Choroid plexus epithelial cell (primary cell): ENCODE data around the gene GRIA1.
"Not testable (repeated sequence)": the region's sequence is repeated elsewhere in the genome, so short reads cannot be mapped to it uniquely, and the experiment has no call there.

Source experiments
- DNase-seq: peaks from one replicate; pipeline ENCODE4 v3.0.0-alpha.2; 2010; ENCODE audit warnings: low read depth
- H3K4me3 ChIP-seq: 2 replicates; pipeline ENCODE4 v1.5.1; 2011; ENCODE audit warnings: low read depth, mild to moderate bottlenecking, control low read depth, low read length, moderate library complexity
- TF ChIP-seq, protein P1 (sequence below): conservative IDR thresholded peaks from 2 replicates; pipeline ENCODE4 v1.5.1; 2011; ENCODE audit warnings: low read depth, mild to moderate bottlenecking, control low read depth, inconsistent platforms, low read length, moderate library complexity

Gene GRIA1

GRCh38 chr5:153829510-153830065, 339.1 kb downstream of the GRIA1 start:
- no peak overlapping the region for H3K4me3 ChIP-seq
- TF ChIP-seq, protein P1, sequence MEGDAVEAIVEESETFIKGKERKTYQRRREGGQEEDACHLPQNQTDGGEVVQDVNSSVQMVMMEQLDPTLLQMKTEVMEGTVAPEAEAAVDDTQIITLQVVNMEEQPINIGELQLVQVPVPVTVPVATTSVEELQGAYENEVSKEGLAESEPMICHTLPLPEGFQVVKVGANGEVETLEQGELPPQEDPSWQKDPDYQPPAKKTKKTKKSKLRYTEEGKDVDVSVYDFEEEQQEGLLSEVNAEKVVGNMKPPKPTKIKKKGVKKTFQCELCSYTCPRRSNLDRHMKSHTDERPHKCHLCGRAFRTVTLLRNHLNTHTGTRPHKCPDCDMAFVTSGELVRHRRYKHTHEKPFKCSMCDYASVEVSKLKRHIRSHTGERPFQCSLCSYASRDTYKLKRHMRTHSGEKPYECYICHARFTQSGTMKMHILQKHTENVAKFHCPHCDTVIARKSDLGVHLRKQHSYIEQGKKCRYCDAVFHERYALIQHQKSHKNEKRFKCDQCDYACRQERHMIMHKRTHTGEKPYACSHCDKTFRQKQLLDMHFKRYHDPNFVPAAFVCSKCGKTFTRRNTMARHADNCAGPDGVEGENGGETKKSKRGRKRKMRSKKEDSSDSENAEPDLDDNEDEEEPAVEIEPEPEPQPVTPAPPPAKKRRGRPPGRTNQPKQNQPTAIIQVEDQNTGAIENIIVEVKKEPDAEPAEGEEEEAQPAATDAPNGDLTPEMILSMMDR = no peak
- DNase-seq = no peak

DNA sequence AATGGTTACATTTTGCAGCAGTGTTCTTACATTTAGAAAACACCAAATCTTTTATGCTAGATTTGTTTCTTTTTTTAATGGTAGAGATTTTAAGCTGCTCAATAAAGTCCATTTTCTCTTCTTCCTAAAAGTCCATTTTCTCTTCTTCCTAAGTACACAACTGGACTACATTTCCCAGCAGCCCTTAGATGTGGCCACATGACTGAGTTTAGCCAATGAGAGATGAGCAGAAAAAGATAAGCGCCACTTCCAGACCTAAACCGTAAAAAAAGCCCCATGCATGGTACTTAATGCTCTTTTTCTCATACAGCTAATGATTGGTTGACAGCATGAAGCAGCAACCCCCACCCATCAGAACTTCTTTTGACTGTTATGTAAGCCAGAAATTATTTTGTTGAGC, 341.5 kb downstream of the GRIA1 start:
- peak; percentile 50 for DNase-seq
- TF ChIP-seq, protein P1 = no peak
- no peak overlapping the region for H3K4me3 ChIP-seq

DNA sequence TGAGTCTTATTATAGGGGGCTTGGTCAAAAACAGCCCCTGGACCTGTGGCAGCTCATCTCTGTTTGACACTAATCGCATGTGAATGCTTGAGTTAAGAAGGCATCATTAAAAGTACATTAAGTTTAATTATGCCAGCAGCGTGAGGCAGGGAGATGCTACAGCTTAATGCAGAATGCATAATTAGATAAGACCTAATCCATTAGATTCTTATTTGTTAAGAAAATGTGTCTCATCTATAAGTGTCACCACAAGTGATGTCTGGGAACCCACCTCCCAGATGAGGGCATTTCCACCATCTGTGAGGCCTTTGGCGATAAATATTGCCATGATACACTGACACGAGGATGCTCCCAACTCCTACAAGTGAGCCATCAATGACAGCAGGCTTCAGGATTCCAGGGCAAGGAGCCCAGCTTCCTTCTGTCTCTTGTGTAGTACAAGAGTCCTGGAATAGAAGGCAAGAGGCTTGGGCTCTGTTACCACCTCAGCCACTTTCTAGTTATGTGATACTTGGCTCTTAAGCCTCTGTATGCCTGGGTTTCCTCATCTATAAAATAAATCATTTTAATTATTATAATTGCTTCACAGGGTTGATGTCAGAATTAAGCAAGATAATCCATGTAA, 345.5 kb downstream of the GRIA1 start:
- DNase-seq = no peak
- H3K4me3 ChIP-seq = no peak overlapping the region
- TF ChIP-seq, protein P1 = no peak

GRCh38 chr5:153849303-153850113, 359.0 kb downstream of the GRIA1 start:
- DNase-seq, H3K4me3 ChIP-seq: not testable (repeated sequence)

GRCh38 chr5:153860195-153860886, 369.9 kb downstream of the GRIA1 start:
- no peak for DNase-seq
- TF ChIP-seq, protein P1 = no peak
- H3K4me3 ChIP-seq = no peak overlapping the region

DNA sequence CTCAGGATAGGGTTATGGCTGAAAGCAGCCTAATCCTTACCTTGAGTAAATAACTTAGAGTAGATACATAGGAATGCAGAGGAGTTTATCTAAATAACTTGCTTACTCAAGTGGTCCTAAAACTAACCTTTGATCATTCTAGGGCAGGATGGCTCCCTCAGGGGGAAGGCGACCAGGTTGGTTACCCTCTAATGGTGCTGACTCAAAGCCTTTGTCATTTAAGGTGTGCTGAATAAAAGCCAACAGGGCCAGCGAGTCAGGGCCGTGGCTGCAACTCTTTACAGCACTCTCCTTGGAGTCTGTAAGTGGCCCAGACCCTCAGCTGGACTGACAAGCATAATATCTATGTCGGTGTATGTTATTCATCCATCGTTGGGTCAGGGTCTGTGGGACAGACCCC, 372.4 kb downstream of the GRIA1 start:
- not testable (repeated sequence) for H3K4me3 ChIP-seq, DNase-seq
